GM19324 (cell line): ENCODE results near the gene RGS6.

Experiments
- ATAC-seq: cut with Tn5 transposase; IDR thresholded peaks from one replicate; pipeline ENCODE4 v1.9.1; 2021; ENCODE audit warnings: mild to moderate bottlenecking, moderate library complexity; ENCODE audit not compliant: unreplicated experiment, low FRiP score

RGS6 gene

DNA sequence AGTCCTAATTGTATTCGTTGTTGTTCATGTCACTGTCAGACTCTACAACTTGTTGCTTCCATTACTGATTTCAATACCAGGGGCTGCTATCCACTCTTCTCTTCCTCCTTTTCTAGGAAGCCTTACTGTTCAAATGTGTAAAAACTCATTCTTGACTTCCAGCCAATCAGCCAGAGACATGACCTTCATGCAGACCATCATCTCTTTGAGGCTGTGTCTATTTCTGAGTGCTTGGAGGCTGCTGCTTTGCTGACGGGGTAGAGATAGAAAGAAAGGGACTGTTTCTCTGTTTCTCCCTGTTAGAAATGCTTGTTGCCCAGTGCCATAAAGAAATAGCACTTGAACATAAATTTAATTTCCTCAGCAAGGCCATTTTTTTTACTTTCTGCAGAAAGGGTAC is 282.9 kb downstream of the RGS6 start:
- no peak for ATAC-seq

DNA sequence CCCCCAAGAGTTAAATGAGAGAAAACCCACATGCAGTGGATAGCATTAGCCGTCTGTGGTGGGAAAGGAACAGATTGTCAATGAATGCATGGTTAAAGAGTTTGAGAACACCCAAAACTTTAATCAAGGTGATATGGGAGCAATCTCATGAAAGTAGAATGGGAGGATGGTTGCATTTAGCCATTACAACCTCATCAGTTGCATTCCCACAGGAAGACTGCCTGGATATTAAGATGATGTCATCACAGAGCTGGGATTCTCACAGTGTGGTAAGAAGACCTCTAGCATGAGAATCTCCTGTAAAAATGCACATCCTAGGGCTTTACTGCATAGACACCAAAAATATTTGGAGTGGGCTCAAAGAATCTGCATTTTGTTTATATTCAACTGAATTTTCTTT is 284.9 kb downstream of the RGS6 start:
- ATAC-seq, result no peak

DNA sequence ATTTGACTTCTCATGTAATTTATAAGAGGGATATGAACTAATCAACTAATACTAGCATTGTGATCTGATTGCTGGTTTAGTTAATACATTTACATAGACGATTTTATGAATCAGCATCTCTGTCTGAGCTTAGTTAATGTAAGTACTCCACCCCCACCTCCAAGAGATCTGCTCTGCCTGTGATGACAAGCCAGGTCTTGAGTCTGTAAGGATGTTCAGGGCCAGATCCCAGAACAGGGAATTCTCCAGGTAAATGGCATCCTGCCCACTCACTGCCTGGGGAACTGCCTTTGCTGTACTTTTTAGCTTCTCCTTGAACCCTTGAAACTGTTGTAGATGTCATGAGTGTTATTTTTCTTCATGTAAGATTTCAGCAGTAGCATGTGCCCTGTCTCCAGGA is 289.8 kb downstream of the RGS6 start:
- ATAC-seq, result no peak

DNA sequence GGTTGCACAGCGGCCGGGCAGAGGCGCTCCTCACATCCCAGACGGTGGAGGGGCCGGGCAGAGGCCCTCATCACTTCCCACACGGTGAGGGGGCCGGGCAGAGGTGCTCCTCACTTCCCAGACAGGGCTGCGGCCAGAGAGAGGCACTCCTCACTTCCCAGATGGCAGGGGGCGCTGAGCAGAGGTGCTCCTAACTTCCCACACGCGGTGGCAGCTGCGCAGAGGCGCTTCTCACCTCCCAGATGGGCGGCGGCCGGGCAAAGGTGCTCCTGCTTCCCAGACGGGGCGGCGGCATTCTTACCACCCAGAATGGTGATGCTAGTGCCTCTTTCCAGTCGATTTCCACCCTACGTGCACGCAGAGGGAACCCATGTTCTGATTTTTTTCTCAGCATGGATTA is 304.4 kb downstream of the RGS6 start:
- no peak for ATAC-seq

DNA sequence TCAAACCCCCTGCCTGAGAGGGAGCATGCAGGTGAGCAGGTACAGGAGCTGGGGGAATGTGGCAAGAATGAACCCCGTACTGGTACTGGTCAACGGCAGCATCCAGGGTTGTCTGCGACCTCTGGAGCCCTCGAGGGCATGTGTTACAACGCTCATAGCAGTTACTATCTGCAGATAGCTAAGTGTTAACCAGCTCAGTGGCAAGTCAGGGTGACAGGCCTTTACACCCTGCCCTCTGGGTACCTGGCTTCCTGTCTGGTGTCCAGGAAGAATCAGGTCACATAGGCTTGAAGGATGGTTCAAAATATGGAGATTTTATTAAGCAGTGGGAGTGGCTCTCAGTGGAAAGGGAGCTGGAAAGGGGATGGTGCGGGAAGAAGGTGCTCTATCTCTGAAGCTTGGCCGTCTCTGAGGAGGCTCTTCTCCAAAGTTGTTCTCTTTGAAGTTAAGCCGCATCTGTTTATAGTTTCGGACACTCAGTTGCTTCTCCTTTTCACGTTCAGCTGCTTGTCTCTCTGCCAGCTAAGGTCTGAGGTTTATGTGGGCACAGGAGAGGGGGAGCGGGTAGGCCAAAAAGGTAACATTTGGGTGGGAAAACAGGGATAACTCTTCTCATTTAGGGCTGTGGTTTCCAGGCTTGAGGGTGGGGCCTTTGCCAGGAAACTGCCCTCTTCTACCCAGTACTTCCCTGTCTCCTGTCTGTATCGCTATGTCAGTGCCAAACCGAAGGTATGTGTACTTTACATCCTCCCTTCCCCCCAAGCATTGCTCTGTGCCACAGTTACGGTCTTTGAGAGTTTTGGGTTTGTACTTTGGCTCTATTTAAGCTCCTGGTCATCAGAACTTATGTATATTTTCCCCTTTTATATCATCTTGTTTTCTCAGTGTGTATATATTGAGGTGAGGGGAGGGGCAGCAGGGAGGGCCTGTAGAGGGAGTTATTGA is 305.8 kb downstream of the RGS6 start:
- ATAC-seq, result no peak

DNA sequence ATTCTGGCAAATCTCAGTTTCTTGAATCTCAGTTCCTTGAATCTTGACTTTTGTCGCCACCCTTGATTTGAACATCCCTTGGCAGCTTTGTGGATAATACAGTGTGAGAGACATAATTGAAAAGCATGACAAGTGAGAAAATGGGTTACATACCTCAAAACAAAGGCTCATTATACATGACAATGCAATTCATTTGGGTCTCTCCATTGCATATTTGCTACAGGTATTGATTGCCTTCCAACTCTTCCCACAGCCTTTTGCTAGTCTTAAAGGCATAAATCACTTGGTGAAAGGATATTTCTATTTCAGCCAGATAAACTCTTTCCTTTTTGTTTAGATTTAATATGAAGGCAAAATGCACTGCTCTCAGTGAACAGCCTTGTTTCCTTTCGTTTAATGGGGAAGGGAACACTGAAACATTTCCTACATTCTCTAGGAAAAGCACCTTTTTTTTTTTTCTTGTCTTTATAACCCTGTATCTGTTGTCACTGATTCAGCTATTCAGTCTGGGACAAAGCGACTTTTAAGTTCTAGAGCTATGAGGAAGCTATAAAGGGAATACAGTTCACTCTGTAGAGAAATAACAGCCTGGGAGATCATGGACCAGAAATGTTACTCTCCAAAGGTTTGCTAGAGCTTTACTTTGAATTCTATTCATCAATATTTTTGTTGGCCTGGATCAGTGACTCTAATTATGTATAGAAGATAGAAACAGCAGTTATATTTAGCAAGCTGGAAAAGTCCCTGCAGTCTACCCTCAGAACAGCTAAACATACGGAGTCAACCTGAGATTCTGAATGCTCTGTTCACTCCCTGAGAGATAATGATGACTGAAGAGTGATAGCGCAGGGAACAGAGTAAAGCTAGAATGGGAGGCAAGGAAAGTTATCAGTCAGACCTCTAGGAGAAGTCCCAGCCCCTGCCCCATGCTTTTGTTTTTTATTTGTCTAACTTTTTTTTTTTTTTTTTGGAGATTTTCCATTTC is 311.4 kb downstream of the RGS6 start:
- ATAC-seq, result no peak

DNA sequence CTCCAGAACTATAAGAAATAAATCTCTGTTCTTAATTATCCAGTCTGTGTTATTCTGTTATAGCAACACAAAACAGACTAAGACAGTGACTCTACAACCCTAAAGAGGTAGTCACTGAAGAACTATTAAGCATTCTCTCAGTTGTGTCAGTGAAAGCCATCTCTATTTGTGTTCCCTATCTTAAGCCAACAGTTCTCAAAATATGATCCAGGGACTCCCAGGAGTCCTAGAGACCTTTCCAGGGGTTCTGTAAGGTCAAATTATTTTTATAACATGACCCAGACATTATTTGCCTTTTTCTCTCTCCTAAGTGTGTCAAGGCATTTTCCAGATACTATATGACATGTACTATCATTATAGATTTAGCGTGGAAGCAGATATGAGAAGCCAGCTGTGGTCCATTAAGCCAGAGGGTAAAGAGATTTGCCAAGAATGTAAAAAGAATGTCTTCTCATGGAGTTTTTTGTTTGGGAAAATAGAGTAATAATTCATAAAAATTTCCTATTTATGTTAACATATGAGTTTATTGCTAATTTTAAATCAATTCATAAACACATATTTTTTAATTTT is 315.8 kb downstream of the RGS6 start:
- ATAC-seq, result no peak

DNA sequence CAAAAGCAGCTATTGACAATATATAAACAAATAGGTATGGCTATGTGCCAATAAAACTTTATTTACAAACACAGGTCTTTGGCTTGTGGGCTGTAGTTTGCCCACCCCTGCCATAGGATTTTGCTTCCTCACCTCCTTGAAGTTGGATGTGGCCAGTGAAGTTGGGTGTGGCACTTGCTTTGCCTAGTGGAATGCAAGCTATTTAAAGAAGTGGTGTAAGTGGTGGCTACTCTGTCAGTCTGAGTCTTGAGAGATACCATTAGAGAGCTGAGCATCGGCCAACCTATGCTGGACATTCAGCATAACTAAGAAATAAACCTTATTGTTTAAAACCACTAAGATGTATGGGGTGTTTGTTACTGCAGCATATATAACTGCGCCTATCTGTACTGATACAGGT is 321.3 kb downstream of the RGS6 start:
- ATAC-seq, result no peak

DNA sequence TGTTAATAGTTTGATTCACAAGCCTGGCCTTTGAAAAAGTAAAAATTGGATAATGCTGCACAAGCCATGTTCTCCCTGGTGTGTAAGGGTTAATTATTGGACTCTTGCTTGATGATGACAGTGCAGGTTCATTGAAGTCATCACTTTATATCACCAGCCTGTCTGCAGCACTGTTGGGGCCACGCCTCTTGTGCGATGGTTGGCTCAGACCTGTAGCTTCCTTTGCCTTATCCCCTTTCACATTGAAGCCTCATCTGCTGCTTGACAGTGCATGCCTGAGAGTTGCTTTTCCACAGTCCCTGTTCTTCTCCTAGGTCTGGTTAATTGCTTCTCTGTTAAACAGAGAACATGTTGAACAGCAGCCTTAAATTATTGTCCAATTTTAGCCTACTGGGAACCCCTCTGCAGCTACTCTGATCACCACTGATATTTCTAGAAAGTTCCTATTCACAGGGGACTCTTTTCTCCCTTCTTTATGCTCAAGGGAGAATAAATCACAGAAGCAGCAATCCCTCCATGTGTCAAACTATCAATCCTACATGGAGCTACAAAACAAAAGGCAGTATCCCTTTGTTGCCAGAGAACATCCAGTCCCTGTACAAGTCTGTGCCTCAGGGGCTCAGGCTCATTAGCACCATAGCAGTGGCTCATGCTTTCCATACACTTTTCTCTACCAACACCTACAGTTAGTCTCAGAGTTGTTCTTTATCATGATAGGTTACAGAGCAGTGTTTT is 322.1 kb downstream of the RGS6 start:
- no peak for ATAC-seq

DNA sequence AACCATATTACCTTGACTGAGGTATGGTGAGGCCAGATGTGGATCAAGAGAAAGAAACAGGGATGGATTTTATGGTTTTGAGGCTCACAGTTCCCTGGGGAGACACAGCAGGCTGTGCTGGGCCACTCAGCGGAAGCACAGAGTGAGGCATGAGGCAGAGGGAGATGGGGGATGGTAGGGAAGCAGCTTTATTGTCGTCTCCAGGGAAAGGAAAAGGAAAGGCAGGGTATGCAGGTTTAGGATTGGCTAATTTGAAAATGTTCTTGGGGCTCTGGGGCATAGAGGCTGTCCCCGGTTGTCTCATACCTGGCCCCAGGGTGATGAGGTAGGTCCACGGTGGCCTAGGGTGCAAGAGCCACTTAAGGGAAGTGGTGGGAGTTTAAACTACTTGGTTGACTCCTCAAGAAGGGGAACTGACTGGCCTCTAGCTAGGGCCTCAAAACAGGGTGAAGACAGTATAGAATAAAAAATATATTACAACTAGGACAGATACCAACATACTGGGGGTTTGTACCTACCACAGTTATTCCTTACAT is 322.8 kb downstream of the RGS6 start:
- no peak for ATAC-seq

DNA sequence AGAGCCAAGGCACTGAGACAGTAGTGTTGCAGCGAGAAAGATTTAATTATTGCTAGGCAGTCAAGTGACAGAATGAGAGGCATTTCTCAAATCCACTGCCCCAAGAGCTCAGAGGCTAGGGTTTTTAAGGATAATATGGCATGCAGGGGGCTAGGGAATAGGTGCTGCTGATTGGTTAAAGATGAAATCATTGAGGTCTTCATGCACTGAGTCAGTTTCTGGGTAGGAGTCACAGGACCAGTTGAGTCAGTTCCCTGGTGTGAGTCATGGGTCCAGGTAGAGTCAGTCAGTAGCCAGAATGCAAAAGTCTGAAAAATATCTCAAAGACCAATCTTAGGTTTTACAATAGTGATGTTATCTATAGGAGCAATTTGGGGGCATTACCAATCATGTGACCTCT is 323.8 kb downstream of the RGS6 start:
- no peak for ATAC-seq

DNA sequence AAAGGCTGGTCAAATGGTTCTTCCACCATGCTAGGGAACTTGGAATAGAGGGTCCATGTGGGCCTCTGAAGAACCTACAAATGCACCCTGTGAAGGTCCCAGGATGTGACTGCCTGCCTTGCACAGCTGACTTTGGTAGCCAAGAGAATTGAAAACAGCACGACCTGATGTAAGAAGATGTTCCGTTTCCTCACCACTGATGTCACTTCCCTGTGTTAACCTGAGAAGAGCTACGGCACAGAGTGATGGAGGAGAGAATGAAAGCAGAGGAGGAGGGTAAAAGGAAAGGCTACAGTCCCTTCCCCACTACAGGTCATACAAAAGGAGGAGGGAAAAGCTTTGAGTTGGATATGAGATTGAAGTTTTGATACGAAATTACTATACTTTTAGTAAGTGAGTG is 328.8 kb downstream of the RGS6 start:
- no peak for ATAC-seq

DNA sequence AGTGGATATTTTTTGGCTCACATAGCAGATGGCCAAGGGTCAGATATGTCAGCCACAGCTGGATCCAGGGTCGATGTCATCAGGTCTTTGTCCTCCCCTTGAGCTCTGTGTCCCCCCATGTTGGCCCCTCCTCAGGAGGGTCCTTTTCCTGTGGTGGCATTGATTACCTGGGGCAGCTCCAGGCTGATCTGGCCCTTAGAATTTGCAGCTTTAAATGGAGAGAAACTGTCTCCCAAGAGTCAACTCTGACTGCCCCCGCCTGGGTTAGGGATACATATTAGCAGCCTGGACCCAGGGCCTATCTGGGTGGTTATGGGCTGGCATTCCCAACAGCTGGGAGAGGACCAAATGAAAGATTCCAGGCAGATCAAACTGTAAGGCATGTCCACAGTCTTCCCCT is 330.5 kb downstream of the RGS6 start:
- no peak for ATAC-seq

DNA sequence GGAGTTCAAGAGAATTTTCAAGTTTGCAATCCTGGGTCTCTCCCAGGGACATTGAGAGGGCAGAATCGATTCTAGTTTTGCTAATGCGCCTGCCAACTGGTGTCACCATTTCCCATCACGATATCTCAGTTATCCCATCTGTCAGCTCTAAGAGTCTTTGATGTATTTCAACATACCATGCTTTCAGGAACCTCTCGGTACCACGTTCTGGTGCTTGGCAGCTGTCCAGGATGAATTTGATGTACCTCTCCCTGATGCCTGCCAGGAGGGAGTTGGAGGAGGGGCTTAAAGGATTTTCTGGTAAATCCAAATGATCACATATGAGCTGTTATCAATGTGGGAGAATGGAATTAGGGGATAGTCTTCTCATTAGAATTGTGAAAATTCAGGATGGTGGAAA is 332.5 kb downstream of the RGS6 start:
- ATAC-seq, result no peak

DNA sequence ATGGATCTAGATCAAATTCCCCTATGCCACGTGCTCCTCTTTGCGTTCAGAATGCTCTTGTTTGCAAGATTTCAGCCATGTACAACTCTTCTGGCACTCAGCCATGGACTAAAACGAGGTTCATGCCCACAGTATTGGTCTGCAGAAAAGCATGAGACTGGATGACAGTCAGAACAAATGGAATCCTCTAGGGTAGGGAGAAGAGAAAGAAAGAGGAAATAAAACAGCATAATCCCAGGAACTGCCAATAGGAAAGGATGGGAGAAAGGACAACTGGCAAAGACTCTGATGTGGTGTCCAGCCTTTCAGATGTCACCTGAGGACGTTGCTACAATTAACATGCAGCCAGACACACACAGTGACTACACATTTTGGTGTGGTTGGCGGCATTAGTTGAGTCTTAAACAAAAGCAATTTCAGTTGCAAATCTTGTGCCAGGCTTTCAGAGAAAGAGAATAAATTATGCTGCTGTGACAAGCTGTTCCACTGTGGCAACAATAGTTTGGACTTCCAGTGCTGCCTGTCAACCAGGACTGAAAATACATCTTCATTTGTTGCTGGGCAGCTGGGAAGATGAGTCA is 338.0 kb downstream of the RGS6 start:
- no peak for ATAC-seq

DNA sequence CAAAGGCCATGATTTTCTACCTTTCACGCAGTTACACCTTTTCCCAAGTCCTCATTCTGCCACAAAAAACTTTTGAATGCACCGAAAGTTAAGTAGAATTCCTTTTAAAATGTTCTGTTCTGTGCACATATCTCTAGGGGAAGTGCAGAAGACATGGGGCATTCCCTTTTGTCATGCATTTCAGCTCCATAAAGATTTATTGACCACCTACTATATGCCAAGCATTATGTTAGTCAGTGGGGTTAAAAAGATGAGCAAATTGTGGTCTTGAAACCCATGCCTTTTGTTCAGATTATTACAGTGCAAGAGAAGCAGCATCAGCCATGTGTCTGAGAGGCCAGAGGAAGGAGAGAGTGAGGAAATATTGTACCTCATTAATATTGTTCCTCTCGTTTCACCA is 338.5 kb downstream of the RGS6 start:
- no peak for ATAC-seq

DNA sequence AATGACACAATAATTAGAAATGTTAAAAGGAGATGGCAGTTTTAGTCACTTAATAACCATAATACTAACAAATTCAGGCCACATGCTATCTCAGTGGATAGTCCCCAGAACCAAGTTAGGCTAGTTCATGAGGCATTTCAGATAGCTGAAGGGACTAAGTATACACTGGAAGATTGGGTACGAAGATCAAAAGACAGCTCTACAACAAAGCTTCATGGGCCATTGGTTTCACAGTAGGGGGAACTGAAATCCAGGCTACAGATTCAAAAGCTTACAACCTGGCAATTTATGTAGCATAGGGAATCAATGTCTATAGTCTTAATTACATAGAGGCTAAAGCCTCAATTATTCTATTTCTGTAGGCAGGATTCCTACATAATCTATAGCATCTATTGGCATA is 343.0 kb downstream of the RGS6 start:
- ATAC-seq, result no peak

DNA sequence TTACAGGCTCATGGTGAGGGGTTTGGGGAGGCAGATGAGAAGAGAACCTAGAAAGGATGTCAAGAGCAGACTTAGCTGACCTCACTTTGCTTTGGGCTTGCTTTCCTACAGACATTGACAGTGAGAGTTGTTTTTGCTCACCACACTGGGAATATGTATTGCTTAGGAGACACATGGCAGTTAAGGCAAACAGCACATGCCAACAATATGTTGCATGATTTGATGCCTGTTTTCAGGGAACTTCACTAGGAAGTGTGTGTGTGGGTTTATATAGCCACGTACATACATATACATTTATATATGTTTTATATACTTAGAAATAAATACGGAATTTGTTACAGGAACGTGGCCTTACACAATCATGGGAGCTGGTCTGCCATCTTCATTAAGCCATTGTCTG is 346.1 kb downstream of the RGS6 start:
- ATAC-seq, result no peak

DNA sequence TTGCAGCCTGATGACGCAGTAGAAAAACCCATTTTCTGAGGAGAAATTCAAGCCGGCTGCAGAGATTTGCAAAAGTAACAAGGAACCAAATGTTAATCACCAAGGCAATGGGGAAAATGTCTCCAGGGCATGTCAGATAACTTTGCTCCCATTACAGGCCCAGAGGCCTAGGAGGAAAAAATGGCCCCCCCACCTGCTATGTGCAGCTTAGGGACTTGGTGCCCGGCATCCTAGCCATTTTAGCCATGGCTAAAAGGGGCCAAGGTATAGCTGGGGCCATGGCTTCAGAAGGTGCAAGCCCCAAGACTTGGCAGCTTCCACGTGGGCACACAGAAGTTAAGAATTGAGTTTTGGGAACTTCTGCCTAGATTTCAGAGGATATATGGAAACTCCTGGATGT is 351.9 kb downstream of the RGS6 start:
- ATAC-seq, result no peak

DNA sequence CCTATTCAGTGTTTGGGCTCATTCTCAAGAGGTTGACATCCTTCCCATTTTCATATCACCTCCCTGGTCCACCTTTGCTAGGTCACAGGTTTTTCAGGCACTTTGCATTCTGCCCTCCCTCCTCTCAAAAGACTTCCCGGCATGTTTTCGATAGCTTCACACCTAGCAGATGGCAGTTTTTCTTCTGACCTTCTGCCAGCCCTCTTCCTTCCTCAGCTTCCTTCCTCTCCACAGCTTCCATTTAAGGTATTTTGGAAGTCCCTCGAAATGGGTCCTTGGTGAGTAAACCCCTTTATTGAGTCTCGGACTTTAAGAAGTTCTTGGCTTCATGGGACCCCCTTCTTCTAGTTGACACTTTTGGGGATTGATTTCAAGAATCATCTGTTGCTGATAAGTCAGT is 358.0 kb downstream of the RGS6 start:
- ATAC-seq, result no peak
